DND-41 (cell line): ENCODE measurements around the gene GRM7.

ENCODE experiments used
- ATAC-seq: fragments of 200-7000 bp; cut with Tn5 transposase; 3 replicates; pipeline ENCODE4 v1.9.1; 2021; ENCODE audit warnings: low read depth; ENCODE audit not compliant: insufficient read depth
- DNase-seq: peaks from one replicate; pipeline ENCODE4 v3.0.0-alpha.2; 2020
- H2AFZ ChIP-seq: 2 replicates; pipeline ENCODE4 v1.6.0; 2012; ENCODE audit warnings: low read depth, low read length
- H3K27ac ChIP-seq: 2 replicates; pipeline ENCODE4 v1.5.1; 2012; ENCODE audit warnings: low read length, inconsistent platforms
- H3K27me3 ChIP-seq: fragments of 200-600 bp; sonication (generic); 2 replicates; pipeline ENCODE4 v1.6.0; 2012; ENCODE audit warnings: low read length, mild to moderate bottlenecking, inconsistent platforms; ENCODE audit not compliant: insufficient read depth, poor library complexity
- H3K36me3 ChIP-seq: 2 replicates; pipeline ENCODE4 v1.5.1; 2012; ENCODE audit warnings: low read length, inconsistent platforms; ENCODE audit not compliant: insufficient read depth
- H3K4me1 ChIP-seq: 2 replicates; pipeline ENCODE4 v1.5.1; 2012; ENCODE audit warnings: mild to moderate bottlenecking, low read length; ENCODE audit not compliant: insufficient read depth
- H3K4me2 ChIP-seq: 2 replicates; pipeline ENCODE4 v1.6.0; 2012; ENCODE audit warnings: mild to moderate bottlenecking, moderate library complexity, low read length, inconsistent platforms; ENCODE audit not compliant: insufficient read depth
- H3K4me3 ChIP-seq, 2 experiments: fragments of 200-600 bp in 1 of 2; shearing (Covaris generic) in 1 of 2; 2 replicates each; pipeline ENCODE4 v1.5.1; 2012 to 2016; ENCODE audit warnings: inconsistent platforms in 2 of 2, low read length in 2 of 2, mild to moderate bottlenecking in 2 of 2, low read depth in 1 of 2, moderate library complexity in 1 of 2
- H3K79me2 ChIP-seq: 2 replicates; pipeline ENCODE4 v1.6.0; 2012; ENCODE audit warnings: low read length, inconsistent platforms; ENCODE audit not compliant: insufficient read depth
- H3K9ac ChIP-seq: 2 replicates; pipeline ENCODE4 v1.6.0; 2012; ENCODE audit warnings: low read depth, mild to moderate bottlenecking, inconsistent platforms, low read length, moderate library complexity
- H3K9me3 ChIP-seq: 2 replicates; pipeline ENCODE4 v1.5.1; 2012; ENCODE audit warnings: low read length, moderate library complexity, mild to moderate bottlenecking, inconsistent platforms; ENCODE audit not compliant: insufficient read depth, severe bottlenecking
- H4K20me1 ChIP-seq: 2 replicates; pipeline ENCODE4 v1.6.0; 2012; ENCODE audit warnings: low read length; ENCODE audit not compliant: insufficient read depth
- CTCF ChIP-seq: IDR thresholded peaks from 2 replicates; pipeline ENCODE4 v1.5.1; 2012; ENCODE audit warnings: borderline replicate concordance, low read length, moderate library complexity, mild to moderate bottlenecking; ENCODE audit not compliant: poor library complexity, severe bottlenecking; ENCODE audit errors: extremely low read depth
- EZH2 ChIP-seq: IDR thresholded peaks from 3 replicates; pipeline ENCODE4 v1.6.1; 2012; ENCODE audit warnings: borderline replicate concordance, low read depth, mild to moderate bottlenecking, moderate library complexity, low read length, inconsistent platforms; ENCODE audit not compliant: severe bottlenecking

The GRM7 gene

GRCh38 chr3:7658294-7658693 lies 797.4 kb downstream of the GRM7 start:
- H2AFZ ChIP-seq = no peak overlapping the region
- TF ChIP-seq CTCF (no peak), EZH2 (no peak)
- ATAC-seq (no peak), DNase-seq (no peak)
- no peak overlapping the region for H3K9ac ChIP-seq
- H3K4me3 ChIP-seq = no peak overlapping the region
- H4K20me1 ChIP-seq = no peaks in the 10 kb centered on the region
- H3K79me2 ChIP-seq = no peaks in the 10 kb centered on the region
- H3K27ac ChIP-seq = no peak overlapping the region
- no peaks in the 10 kb centered on the region for H3K9me3 ChIP-seq
- H3K4me2 ChIP-seq = no peak overlapping the region
- H3K36me3 ChIP-seq = no peaks in the 10 kb centered on the region
- no peaks in the 10 kb centered on the region for H3K4me1 ChIP-seq
- H3K27me3 ChIP-seq = no peaks in the 10 kb centered on the region

GRCh38 chr3:7659079-7659478 lies 798.2 kb downstream of the GRM7 start:
- Histone ChIP-seq H2AFZ (no peak overlapping the region), H3K36me3 (no peaks in the 10 kb centered on the region), H3K4me1 (no peaks in the 10 kb centered on the region), H3K27me3 (no peaks in the 10 kb centered on the region), H3K9me3 (no peaks in the 10 kb centered on the region), H3K27ac (no peak overlapping the region), H3K4me3 (no peak overlapping the region), H4K20me1 (no peaks in the 10 kb centered on the region), H3K9ac (no peak overlapping the region), H3K79me2 (no peaks in the 10 kb centered on the region), H3K4me2 (no peak overlapping the region)
- DNase-seq (no peak), ATAC-seq (no peak)
- no peak for TF ChIP-seq EZH2
- no peak for TF ChIP-seq CTCF

GRCh38 chr3:7663771-7664170 lies 802.9 kb downstream of the GRM7 start:
- H3K9ac ChIP-seq = no peak overlapping the region
- H2AFZ ChIP-seq = no peak overlapping the region
- H3K4me2 ChIP-seq = no peak overlapping the region
- no peaks in the 10 kb centered on the region for H3K79me2 ChIP-seq
- TF ChIP-seq CTCF = no peak
- no peak overlapping the region for H3K27ac ChIP-seq
- H4K20me1 ChIP-seq = no peaks in the 10 kb centered on the region
- H3K27me3 ChIP-seq = no peaks in the 10 kb centered on the region
- H3K4me3 ChIP-seq = no peak overlapping the region
- no peaks in the 10 kb centered on the region for H3K36me3 ChIP-seq
- H3K4me1 ChIP-seq = no peaks in the 10 kb centered on the region
- DNase-seq = no peak
- H3K9me3 ChIP-seq = no peaks in the 10 kb centered on the region
- ATAC-seq = no peak

GRCh38 chr3:7667774-7668173 lies 806.9 kb downstream of the GRM7 start:
- no peak overlapping the region for H3K4me2 ChIP-seq

More at GRCh38 chr3:7667774-7668173, 806.9 kb downstream of the GRM7 start:
- no peaks in the 10 kb centered on the region for H3K27me3 ChIP-seq
- DNase-seq (no peak), ATAC-seq (no peak)
- H3K4me1 ChIP-seq = no peaks in the 10 kb centered on the region
- H3K4me3 ChIP-seq = no peak overlapping the region
- TF ChIP-seq CTCF (no peak), EZH2 (no peak)
- H3K36me3 ChIP-seq = no peaks in the 10 kb centered on the region
- no peak overlapping the region for H3K9ac ChIP-seq
- no peak overlapping the region for H3K27ac ChIP-seq
- no peaks in the 10 kb centered on the region for H3K9me3 ChIP-seq
- H4K20me1 ChIP-seq = no peaks in the 10 kb centered on the region
- H3K79me2 ChIP-seq = no peaks in the 10 kb centered on the region
- H2AFZ ChIP-seq = no peak overlapping the region
